Measurements from ENCODE around the gene SSBP4. TPM values are rescaled to one million over a fixed set of nuclear protein-coding genes. Genes with fewer than 3 reads are reported as not detected.

SSBP4 gene
- total RNA-seq = 65.7 and 128 TPM in 2 replicates

DNA sequence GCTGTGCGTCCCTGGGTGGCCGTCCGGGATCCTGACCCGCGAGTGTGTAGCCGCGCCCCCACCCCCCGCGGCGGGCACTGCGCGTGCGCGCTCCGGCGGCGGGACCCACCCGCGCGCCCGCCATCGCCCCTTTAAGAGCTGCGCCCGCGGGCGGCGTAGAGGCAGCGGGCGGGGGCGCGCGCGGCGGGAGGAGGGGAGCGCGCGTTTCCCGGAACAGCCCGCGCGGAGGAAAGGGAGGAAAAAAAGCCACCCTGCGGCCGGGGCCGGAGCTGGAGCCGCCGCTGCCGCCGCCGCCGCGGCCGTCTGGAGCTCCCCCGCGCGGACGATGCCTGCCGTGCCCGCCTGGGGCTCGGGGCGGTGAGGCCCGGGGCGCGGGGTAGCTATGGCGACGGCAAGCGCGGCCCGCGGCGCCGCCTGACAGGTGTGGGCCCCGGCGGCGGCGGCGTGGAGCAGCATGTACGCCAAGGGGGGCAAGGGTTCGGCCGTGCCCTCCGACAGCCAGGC lies at the start of gene SSBP4:
SSBP4 (plus strand) TSS at position 204 of the 504 bp plus-strand sequence; CDS start at position 455, 251 bp downstream.

DNA sequence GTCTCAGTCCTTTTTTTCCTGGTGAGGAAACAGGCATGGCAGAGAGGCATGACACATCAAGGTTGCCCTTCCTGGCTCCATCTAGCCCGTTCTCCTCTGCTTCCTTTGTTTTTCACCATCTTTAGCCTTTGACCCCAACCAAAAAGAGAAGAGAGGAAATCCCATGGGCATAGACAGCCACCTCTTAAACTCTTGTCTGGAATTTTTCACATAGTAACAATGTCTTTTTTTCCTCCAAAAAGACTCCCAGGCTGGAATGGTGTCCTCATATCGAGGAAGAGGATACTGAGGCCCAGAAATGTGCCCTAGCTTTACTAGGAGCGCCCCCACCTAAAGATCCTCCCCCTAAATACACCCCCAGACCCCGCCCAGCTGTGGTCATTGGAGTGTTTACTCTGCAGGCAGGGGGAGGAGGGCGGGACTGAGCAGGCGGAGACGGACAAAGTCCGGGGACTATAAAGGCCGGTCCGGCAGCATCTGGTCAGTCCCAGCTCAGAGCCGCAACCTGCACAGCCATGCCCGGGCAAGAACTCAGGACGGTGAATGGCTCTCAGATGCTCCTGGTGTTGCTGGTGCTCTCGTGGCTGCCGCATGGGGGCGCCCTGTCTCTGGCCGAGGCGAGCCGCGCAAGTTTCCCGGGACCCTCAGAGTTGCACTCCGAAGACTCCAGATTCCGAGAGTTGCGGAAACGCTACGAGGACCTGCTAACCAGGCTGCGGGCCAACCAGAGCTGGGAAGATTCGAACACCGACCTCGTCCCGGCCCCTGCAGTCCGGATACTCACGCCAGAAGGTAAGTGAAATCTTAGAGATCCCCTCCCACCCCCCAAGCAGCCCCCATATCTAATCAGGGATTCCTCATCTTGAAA lies 33.3 kb upstream of the SSBP4 start, which contains the start of gene GDF15:
GDF15 (plus strand) TSS at position 484 of the 868 bp plus-strand sequence; CDS start at position 516, 32 bp downstream.

DNA sequence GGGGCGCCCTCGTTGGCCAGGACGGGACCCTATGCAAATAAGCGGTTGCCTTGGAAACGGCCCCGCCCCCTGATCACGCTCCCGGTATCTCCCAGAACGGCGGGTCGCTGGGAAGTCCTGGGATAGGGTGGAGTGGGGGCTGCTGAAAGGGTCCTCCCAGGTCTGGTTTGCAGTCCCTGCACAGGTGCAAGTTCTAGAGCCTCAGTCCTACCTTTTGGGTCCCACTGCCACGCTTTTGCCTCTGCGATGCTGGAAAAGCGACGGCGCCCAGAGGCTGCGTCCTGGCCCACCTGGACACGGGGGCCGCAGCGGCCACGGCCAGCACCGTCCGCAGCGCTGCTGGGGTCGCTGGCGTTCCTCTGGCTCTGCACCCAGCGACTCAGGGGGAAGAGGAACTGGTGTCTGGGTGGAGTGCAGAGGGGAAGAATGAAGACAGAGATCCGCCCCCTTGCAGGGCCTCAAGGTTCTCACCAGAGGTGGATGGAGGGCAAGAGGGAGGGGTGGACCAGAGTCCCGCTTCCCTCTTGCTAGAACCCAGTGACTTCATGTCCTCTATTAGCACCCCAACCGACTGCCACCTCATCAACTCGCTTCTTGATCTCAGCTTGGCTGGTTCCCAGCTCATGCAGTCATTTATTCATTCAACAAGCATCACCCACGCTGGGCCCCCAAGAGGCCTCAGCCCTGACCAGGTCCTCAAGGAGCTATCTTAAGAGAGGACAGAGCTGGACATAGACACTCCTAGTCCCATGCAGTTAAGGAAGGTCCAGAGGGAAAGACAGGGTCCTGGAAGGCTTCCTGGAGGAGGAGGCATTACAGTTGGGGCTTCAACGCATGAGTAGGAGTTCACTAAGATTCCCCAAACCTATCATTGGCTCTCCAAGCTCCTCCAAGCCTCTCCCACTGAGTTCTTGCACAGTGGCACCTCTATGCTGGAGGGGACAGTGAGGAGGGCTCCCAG lies 21.7 kb upstream of the SSBP4 start, which contains the start of gene LRRC25:
LRRC25 (minus strand) TSS at position 381 of the 961 bp plus-strand sequence. CDS start 659 bp downstream, outside the sequence.

DNA sequence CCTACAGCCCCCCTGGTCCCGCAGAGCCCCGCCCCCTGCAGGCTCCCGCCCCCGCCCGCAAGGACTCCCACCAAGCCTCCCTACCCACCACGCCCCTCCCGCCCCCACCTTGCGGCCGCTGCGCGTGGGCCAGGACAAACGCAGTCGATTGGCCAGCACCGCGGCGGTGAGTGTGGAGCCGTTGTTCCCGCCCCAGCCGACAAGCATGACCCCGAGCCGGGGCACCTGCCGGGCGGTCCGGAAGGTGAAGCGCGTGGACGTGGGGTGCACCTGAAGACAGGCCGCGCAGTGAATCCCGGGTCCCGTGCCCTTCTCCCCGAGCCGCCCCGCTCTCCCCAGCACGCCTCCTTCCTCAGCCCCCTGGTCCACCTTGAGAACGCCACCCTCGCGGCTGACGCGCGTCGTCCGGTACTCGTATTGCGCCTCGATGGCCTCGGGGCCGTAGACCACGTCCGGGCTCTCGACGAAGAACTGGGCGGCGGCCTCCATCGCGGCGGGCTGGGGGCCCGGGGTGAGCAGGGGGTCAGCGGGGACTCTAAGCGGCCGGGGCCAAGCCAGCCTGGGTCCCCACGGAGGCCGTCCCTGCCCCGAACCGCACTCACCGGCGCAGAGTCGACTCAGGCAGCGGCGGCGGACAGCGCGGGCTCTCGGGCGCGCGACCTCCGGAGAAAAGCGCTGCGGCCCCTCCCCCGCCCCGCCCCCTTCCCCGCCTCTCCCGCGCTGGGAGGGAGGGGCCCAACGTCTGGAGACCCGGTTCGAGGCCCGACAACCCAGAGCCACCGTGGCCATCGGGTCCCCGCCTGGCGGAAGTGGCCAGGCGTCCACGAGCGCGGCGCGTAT lies 18.5 kb downstream of the SSBP4 start, which contains the start of gene ISYNA1:
ISYNA1 (minus strand) TSS at position 643 of the 840 bp plus-strand sequence; CDS start at position 489, 154 bp downstream.

Small RNAs within 50 kb of the gene (small RNA-seq; reads per million reads assigned to genes)
- 0.33 reads per million, percentile 3 among the genes with 10 or more reads in this experiment for gene MIR3189 (ENCODE audit: low replicate concordance)

Other genes starting within 250 kb of the SSBP4 start
- 23.9 and 24.3 TPM in 2 replicates for gene IFI30, start 245.6 kb upstream of the SSBP4 start, total RNA-seq
- 21.3 and 42.0 TPM in 2 replicates for gene MPV17L2, start 226.2 kb upstream of the SSBP4 start, total RNA-seq
- 2.0 and 3.1 TPM in 2 replicates for gene RAB3A, start 215.4 kb upstream of the SSBP4 start, total RNA-seq
- gene PDE4C, start 193.0 kb upstream of the SSBP4 start, total RNA-seq = 0.29 and 1.3 TPM in 2 replicates
- gene IQCN, start 144.9 kb upstream of the SSBP4 start, total RNA-seq = 0.57 and 1.1 TPM in 2 replicates
- 120 and 186 TPM in 2 replicates for gene JUND, start 137.8 kb upstream of the SSBP4 start, total RNA-seq
- gene LSM4, start 96.3 kb upstream of the SSBP4 start, total RNA-seq = 88.8 and 171 TPM in 2 replicates
- gene PGPEP1, start 78.8 kb upstream of the SSBP4 start, total RNA-seq = 40.8 and 45.5 TPM in 2 replicates
- 98.2 and 1,056 TPM in 2 replicates for gene GDF15, start 33.2 kb upstream of the SSBP4 start, total RNA-seq
- 0.14 and 0.44 TPM in 2 replicates for gene LRRC25, start 21.8 kb upstream of the SSBP4 start, total RNA-seq
- 24.9 and 56.5 TPM in 2 replicates for gene ISYNA1, start 18.7 kb downstream of the SSBP4 start, total RNA-seq
- gene ELL, start 102.7 kb downstream of the SSBP4 start, total RNA-seq = 23.9 and 27.6 TPM in 2 replicates
- 178 and 405 TPM in 2 replicates for gene FKBP8, start 124.2 kb downstream of the SSBP4 start, total RNA-seq
- gene KXD1, start 138.5 kb downstream of the SSBP4 start, total RNA-seq = 124 and 142 TPM in 2 replicates
- 743 and 1,675 TPM in 2 replicates for gene UBA52, start 152.5 kb downstream of the SSBP4 start, total RNA-seq
- gene REX1BD, start 169.4 kb downstream of the SSBP4 start, total RNA-seq = 27.4 and 51.0 TPM in 2 replicates
- under 0.01 and 2.6 TPM in 2 replicates for gene CRLF1, start 187.4 kb downstream of the SSBP4 start, total RNA-seq
- 0.14 and 0.88 TPM in 2 replicates for gene TMEM59L, start 193.5 kb downstream of the SSBP4 start, total RNA-seq
- gene KLHL26, start 217.6 kb downstream of the SSBP4 start, total RNA-seq = 6.6 and 7.4 TPM in 2 replicates